Embryonic facial prominence (tissue), 1 donor: Measurements from ENCODE around the gene ANO8.

Experiments
- DNase-seq: peaks from one replicate; pipeline ENCODE4 v3.0.0-alpha.2; 2016; ENCODE audit errors: extremely low spot score

ANO8 gene

DNA sequence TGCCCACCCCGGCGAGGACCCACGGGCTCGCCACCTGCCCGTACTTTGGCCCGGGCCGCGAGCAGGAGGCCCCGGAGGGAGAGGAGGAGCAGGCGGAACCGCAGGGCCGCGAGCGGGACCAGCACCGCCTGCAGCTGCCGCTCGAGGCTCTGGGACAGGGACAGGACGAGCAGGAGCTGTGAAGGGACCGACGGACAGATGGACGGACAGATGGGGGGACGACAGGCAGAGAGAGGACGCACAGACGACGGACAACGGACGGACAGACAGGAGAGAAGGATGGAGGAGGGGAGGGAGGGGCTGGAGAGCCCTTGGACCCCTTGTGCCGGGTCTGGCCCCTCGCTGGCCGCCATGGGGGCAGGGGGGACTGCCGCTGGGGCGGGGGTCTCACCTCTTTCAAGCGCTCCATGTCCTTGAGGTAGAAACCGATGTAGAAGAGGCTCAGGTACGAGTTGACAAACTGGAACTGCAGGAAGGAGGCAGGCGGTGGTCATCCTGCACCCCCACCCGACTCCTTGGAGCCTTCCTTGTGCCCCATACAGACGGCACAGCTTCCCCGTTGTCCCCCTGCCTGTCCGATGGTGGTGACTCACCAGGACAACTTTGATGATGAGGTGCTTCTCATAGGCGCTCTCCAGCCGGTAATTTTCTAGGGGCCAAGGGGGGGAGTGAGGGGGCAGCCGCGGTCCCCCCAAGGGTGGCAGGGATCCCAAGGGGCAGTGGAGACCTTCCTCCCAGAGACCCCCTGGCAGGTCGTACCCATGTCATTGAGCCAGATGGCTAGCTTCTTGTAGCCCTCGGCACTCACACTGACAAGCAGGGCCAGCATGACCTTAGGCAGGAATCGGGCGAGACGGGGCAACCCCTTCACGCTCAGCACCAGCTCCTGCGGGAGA lies 5.0 kb downstream of the ANO8 start:
- DNase-seq: no peak

GRCh38 chr19:17328517-17329365 lies 5.9 kb downstream of the ANO8 start:
- DNase-seq: no peak

GRCh38 chr19:17327654-17328516 lies 6.8 kb downstream of the ANO8 start:
- no peak for DNase-seq

- DNase-seq: no peak
Observed at GRCh38 chr19:17327068-17327653, 7.5 kb downstream of the ANO8 start.

GRCh38 chr19:17326595-17326966 lies 8.1 kb downstream of the ANO8 start:
- DNase-seq: no peak

DNA sequence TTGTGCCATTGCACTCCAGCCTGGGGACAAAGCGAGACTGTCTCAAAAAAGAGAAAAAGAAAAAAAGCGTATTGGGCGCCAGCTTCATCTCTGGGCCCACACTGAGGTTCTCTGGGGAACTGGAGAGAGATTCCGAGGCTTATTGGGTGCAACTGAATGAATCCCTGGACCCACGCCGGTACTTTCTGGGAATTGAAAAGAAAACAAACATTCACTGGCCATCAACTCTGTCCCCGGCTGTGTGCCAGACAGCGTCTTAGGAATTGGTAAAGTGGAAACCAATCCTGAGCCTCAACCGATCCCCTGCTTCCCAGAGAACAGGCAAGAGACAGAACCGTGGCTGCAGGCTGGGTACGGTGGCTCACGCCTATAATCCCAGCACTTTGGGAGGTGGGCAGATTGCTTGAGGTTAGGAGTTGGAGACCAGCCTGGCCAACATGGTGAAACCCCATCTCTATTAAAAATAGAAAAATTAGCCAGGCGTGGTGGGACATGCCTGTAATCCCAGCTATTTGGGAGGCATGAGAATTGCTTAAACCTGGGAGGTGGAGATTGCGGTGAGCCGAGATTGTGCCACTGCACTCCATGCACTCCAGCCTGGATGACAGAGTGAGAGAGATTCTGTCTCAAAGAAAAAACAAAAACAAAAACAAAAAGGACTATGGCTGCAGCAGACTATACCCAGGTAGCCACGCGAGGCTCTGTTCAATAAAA lies 8.6 kb downstream of the ANO8 start:
- no peak for DNase-seq

GRCh38 chr19:17325133-17325532 lies 9.5 kb downstream of the ANO8 start:
- DNase-seq: no peak

DNA sequence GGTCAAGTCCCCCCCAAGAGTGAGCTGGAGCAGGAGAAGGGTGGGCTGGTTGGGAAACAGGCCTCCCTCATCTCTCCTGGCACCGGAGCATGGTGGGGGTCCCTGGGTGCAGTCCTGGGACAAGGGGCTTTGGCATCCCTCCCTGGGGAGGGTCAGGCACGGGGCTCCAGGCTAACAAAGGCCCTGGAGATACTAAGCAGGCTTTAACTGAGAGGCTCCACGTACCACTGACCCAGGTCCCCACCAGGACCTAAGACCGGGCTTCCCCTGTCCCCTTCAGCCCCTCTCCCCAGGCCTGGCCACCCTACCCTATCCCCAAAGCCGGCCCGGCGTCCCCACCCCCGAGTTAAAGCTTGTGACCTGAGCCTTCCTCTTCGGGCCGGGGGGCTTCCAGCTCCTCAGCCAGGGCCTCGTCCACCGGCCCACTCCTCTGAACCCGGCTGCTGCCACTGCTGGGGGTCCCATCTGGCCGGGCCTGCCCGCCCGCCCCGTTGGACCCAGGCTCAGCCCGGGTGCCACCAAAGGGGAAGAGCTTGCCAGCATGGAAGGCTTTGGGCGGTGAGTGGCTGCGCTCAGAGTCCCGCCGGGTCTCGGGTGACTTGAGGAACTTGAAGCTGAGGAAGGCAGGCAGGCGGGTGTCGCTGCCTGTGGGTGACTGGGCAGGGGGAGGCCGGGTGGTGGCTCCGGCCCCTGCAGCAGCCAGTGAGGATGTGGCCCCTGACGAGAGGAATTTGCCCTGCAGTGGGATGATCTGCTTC lies 10.1 kb downstream of the ANO8 start:
- no peak for DNase-seq

DNA sequence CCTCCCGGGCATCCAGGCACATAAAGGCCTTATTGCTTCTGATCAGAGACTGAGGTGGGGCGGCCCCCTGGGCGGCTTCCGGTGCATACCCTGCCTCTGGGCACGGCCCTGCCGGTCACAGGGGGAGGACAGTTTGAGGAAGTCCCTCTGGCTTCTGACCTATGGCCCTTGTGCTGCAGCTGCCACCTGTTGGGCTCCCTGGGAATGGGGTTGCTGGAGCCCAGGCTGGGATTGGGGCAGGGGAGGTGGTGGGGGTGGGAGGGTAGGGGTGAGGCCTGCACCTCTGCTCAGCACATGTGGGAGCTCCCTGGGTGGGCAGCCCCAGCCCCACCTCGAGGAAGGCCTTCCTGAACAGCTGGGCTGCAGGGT lies 10.7 kb downstream of the ANO8 start:
- no peak for DNase-seq

DNA sequence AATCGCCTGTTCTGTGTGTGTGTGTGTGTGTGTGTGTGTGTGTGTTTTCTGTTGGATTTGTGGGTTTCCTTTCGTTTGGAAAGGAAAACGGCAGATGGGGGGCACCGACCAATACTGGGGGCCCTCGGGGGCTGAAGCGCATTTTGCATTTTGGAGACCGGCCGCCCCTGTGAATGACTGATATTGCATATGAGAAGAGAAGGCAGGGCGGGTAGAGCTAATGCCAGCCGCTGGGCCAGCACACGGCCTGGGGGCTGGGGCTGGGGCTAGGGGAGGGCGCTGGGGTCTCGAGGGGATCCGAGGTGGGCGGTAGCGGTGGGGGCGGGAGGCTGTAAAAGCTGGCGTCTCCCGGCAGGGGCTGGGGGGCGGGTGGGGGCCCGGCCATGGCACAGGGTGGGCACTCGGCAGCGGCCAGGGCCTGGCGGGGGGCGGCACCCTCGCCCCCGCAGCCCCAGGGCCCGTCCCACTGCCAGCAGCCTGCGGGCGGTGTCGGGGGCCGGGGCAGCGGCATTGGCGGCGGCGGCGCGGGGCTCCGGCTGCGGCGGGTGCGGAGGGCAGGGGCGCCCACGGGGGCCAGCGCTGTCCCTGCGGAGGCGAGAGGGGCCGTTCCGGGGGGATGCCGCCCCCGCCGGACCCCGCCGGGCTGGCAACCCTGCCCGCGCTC lies 11.2 kb downstream of the ANO8 start:
- DNase-seq: no peak

DNA sequence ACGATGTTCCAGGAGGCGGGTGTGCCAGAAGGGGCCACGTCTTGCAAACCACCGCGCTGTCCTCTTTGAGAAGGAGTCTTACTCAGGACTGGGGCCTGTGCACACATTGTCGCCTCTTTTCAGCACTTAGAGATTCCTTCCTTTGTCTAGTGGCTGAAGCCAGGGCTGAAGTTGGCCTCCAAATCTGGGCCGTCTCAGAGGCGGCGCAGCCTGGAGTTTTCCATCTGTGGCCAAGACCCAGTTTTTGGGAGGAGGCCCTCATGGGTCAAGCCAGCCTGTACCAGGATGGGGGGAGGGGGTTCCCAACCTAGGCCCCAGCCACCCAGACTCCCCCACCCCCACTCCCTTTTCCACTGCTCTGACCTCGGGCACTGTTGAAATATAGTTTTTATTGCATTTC lies 11.8 kb downstream of the ANO8 start:
- no peak for DNase-seq

- no peak for DNase-seq
Observed at GRCh38 chr19:17321655-17322489, 12.8 kb downstream of the ANO8 start.

GRCh38 chr19:17320435-17320834 lies 14.2 kb downstream of the ANO8 start:
- DNase-seq: no peak

DNA sequence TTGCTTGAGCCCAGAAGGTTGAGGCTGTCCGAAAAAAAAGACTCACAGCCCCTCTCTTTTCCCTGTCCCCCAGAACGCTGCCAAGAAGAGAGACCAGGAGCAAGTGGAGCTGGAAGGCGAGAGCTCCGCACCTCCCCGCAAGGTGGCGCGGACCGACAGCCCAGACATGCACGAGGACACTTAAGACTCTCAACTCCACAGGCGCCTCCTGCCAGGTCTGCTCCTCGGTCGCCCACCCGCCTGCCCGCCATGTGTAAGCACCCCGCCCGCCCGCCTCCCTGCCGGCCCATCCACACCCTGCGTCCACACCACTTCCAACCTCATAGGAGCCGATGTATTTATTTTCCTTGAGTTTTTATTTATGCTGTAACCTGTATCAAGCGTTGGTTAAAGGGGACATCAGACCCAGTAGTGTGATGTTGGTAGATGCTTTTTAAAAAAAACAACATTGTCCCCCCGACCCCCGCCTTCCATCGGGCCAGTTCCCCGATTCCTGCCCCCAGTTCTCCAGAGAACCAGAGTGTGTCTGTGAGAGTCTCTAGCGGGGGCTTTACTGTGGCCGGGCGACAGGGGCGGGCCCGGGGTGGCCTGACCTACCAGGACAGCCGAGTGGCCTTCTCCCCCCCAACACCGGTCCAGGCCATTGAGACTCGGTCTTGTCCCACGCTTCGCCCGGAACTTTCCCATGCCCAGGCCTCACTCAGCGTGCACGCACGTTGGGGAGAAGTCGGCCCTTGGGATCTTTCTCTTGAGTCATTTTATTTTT lies 15.0 kb downstream of the ANO8 start:
- no peak for DNase-seq

DNA sequence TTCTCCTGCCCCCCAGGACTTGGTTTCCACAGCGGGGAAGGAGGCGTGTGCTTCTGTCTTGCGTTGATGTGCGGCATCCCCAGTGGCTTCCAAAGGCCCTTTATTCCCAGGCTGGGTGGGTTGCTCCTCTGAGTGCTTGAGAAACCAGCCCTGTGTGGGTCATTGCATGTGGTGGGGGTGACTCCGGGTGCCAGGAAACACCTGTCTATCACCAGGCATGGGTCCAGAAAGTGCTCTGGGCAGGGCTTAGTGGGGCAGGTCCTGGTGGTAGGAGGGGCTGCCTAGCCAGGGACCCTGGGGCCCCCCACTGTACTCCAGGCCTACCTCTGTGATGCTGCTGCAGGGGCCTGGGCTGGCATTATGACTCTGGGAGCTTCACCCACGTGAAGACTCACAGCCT lies 15.7 kb downstream of the ANO8 start:
- DNase-seq: no peak

- no peak for DNase-seq
Observed at GRCh38 chr19:17314007-17314593, 20.6 kb downstream of the ANO8 start.
